GM20431 (cell line): Measurements from ENCODE around the gene PTPRO.
"Not testable (repeated sequence)": the region's sequence is repeated elsewhere in the genome, so short reads cannot be mapped to it uniquely, and the experiment has no call there.

Source experiments
- in situ Hi-C: fragments of 300-500 bp; cut with MseI, MboI; formaldehyde crosslinking; loops from one replicate; pipeline ENCODE4 v1.15.0; 2020; ENCODE audit warnings: low sequenced_read_pairs; ENCODE audit not compliant: unreplicated experiment

Gene PTPRO

DNA sequence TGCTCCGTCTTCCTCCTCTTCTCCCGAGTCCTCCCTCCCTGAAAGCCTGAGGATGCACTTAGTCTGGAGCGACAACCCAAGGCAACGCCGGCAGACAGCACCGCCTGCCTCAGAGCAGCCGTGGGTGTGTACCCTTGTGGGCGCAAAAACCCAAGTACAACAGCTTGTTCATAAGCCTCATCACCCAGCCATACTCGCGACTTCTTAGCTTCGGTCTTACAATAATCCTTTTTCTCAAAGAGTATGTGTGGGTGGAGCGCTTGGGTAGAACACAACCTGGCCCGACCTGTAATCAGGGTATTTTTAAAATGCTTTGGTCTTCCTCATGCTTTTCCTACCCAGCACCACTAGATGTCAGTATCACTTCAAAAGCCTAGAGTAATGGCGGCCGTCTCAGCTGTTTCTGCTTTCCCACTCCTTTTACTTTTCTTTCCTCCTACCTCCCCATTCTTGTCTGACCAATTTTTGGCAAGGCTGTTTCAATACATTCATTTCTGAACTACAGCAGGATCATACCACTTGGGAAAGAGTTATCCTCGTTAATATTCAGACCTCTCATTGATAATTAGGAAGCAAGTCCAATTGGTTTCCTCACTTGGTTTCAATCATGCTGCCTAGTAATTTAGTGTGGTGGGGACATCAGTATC, 268.0 kb downstream of the PTPRO start:
- in situ Hi-C loops: no loop called here

GRCh38 chr12:15591811-15592210, 269.5 kb downstream of the PTPRO start:
- in situ Hi-C loops: no loop called here

DNA sequence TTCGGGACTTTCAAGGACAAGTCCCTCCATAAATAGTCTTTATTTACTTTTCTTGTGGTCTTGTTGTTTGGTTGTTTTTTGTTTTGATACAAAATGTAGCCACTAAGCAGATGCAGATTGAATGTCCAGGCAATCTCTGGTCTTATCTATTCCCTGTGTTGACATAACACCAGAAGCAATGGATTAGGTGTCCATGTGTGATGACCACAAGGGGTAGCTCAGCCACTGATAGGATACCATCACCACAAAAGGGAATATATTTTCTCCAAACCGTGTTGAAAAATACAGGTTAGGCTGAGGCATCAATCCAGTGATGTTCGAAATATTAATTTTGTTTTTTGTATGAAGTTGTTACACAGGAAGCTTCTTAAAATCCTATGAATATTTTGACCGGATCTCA, 270.6 kb downstream of the PTPRO start:
- in situ Hi-C loops: no loop called here

DNA sequence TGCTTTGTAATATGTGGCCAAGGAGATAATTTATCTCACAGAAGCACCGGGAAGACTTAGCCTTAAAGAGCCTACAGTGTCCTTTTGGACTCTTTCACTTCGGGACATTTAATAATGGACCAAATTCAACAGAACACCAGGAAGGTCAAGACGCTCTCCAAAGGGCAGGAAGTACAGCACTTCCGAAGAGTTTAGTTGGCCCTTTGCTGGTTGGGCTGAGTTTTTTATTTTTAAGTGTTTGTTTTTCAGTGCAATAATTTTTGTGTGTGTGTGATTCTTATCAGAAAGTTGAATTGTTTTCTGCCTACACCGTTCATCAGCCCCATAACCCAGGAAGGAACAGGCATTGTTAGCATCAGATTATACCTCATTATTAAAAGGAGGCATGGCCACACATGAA, 273.9 kb downstream of the PTPRO start:
- in situ Hi-C loops: no loop called here

GRCh38 chr12:15597125-15597830, 275.0 kb downstream of the PTPRO start:
- in situ Hi-C loops: no loop called here

- in situ Hi-C loops: no loop called here
These were observed 277.1 kb downstream of the PTPRO start for GRCh38 chr12:15599266-15600037.

DNA sequence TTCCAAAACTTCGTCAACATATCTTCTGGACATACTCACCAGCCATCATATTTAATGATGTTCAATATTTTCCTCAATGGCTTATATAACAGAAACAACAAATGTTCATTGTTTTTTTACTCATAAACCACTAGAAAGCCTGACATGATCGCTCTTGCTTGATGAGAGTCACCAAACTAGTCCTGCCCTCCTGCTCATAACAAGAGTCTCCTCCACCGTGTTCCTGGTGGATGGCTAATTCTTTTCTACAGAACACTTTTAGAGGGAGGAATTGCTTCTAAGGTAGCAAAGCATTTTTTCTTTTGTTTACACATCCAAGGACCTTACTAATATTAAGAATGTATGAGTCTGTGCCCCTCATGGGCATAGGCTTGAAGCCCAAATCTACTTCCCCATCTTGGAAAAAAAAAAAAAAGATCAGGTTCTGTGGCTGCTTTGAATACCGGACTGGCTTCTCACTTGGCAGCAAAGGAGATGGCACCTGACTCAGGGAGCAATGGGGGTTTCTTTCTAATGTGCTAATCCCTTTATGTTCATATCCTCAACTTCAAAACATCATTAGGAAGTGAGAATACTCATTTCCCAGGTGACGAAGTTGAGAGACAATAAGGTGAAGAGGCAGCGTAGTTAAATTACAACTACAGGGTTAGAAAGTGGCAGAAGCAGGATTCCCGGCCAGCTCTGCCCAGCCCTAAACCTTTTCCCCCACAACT, 278.1 kb downstream of the PTPRO start:
- in situ Hi-C loops: no loop called here

DNA sequence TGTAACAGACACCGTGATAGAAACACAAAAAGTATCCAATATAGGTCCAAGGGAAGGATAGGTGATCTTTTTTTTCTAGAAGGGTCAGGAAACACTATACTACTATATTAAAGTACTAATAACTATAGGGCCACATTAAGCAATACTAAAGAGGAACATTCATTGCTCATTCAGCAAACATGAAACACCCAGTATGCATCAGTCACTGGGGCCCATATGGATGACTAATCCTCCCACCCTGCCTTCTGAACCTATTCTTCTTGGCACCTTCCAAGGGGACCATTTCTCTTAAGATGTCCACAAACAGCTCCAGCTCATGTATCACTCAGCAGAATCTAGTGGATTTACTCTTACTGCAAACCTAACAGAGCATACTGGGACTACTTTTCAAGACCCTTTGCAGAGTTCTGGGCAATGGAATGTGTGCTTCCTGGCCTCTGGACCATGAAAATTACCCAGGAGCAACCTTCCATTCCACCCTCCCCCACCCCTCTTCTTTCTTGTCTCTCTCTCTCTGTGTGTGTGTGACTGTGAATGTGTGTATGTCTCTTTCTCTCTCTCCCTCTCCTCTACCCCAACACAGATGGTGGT, 279.0 kb downstream of the PTPRO start:
- in situ Hi-C loops: no loop called here

DNA sequence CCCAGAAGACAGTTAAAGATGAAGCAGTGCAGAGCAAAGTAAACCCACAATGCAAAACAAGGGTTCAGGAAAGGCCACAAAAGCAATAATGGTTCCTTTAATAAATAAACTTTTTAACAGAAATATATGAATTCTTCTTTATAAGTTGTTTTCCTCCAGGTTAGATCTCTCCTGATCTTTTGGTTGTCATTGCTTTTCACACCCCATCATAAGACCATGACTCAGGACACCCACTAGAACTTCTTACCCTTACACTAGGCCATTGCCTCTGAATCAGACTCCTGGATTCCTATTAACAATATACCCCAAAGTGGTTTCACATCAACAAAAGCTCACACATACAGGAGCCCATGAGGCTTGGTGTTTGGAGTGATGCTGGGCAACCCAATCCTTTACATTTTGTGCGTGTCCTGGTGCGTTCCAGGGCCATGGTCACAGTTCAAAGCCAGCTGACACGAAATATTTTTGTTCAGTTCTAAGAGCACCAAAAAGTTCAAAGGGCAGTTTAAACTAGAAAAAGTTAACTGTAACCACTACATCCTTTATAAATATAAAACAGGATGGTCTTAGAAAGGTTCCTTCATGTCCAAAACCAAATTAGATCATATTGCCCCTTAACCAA, 279.9 kb downstream of the PTPRO start:
- in situ Hi-C loops: no loop called here

- in situ Hi-C loops: no loop called here
These were observed 281.3 kb downstream of the PTPRO start for GRCh38 chr12:15603474-15604085.

DNA sequence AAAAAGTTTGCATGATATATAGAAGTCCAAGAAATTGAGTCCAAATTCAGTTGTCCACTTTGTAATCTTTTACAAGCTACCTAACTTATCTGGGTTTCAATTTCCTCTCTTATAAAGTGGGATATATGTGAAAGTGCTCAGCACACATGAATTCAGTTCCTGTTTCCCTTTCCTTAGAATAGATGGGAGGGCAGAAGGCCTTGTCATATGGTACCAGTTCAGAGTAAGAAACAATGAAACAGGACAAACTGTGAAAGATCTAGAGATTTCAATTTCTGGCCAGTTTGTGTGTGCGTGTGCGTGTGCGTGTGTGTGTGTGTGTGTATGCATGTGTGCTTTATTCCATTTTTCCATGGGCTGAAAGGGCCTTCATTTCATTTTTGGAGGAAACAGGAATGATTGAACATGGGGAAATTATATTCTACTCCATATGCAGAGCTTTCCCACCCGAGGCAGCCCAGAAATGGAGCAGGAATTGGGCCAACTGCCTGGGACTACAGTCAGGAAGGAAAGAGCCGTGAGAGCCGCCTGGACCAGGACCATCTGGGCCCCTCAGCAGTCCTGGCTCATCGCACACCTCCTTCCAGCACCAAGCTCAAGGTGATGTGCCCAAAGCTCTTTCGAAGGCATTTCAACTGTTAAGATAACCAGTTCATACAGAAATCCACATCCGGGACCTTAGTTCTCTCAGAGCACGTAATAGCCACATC, 283.7 kb downstream of the PTPRO start:
- in situ Hi-C loops: no loop called here

DNA sequence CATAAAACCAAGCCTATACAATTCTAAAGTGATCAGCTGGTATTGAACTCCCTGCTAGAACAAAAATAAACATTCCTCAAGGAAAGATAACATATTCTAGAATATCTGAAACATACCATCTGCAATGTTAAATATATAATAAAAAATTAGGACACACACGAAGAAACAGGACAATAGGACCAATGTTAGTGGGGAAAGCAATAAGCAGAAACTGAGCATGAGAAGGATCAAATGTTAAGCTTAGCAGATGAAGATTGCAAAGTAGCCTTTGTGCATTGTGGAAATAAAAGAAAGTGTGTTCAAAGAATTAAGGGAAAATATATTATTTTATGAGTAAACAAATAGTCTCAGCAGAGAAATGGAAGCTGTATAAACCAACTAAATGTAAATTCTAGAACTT, 286.1 kb downstream of the PTPRO start:
- in situ Hi-C loops: no loop called here

DNA sequence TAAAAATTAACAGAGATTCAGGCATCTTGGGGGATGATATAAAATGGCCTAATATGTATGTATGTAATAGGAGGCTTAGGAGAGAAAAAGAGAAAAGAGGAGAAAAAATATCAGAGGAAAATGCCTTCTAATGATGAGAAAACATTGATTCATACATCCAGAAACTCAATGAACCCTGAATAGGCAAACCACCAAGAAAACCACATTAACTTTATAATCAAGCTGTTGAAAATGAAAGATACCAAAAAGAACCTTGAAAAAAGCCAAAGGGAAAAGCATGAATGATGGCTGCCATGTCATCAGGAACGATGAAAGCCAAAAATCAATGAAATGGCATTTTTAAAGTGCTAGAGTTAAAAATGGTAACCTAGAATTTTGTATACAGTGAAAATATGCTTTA, 286.6 kb downstream of the PTPRO start:
- in situ Hi-C loops: no loop called here

- in situ Hi-C loops: no loop called here
These were observed 291.7 kb downstream of the PTPRO start for GRCh38 chr12:15613981-15614380.

- in situ Hi-C loops: not testable (repeated sequence)
These were observed 294.2 kb downstream of the PTPRO start for GRCh38 chr12:15616495-15616894.

DNA sequence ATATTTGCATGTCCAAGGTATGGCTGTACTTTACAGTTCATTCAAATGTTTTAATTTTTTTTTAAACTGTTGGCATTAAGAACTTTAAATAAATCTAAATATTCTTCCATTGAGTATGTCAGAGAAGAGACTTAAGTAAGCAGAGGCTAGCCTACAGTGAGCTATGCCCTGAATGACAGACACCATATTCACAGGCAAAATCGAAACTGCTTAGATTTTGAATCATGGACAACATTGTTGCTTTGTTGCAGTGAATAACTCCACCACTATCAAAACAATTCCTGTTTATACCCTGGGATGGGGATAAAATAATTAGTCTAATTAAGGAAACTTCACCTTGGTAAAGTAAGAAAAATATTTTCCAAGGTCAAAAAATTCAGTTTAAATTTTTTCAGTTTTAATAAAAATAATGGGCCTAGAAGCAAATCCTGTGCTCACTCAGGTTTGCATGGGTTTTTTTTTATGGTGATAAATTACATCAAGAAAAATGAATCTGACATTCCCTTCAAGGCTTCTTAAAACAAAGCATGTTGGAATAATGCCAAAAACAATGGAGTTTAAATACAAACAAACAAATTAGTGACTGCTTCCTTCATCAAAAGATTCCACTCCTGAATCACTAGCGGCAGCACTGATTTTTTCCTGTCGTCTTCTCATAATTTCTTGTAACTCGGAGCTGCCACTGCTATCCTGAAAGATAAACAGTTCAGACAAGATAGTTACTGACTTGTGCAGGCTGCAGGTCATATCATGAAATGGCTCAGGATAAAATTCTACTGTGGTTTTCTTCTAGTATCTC, 298.6 kb downstream of the PTPRO start:
- in situ Hi-C loops: no loop called here

- in situ Hi-C loops: no loop called here
These were observed 302.8 kb downstream of the PTPRO start for GRCh38 chr12:15625075-15625474.
